ENCODE measurements around the gene DCN.

DNA sequence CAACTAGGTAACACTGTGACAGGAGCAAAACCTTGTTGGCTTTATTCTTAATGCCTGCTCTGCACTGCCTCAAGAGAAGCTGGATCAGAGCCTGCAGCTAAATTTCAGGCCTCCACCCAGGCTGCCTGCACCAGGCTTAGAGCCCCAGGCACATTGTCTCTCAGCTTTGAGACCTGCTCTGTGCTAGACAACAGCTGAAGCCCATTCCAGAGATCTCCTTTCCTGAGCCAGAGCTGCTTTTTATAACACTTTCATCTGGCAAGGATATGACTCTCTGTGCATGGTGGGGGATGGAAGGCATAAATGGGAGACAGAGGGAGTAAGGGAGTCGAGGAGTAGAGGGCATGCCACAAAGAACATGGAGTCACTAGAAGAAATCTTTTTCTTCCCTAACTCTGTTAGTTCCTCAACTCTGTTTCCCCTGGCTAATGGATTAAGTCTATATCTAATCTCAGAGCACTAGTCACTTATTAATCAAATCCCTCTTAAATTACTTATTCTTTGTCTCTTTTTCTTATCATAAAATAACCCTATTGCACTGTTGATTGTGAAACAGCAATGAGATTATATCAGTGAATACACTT is 44.2 kb downstream of the DCN start:
- TF ChIP-seq, protein P1, sequence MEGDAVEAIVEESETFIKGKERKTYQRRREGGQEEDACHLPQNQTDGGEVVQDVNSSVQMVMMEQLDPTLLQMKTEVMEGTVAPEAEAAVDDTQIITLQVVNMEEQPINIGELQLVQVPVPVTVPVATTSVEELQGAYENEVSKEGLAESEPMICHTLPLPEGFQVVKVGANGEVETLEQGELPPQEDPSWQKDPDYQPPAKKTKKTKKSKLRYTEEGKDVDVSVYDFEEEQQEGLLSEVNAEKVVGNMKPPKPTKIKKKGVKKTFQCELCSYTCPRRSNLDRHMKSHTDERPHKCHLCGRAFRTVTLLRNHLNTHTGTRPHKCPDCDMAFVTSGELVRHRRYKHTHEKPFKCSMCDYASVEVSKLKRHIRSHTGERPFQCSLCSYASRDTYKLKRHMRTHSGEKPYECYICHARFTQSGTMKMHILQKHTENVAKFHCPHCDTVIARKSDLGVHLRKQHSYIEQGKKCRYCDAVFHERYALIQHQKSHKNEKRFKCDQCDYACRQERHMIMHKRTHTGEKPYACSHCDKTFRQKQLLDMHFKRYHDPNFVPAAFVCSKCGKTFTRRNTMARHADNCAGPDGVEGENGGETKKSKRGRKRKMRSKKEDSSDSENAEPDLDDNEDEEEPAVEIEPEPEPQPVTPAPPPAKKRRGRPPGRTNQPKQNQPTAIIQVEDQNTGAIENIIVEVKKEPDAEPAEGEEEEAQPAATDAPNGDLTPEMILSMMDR (IDR thresholded peaks at IDR 0.05) = no peak
- TF ChIP-seq POLR2A (IDR thresholded peaks at IDR 0.05) = no peak
